ENCODE measurements around the gene PNPT1.
A peak's percentile ranks its signal among the peaks of the same experiment; 100 is the strongest.

PNPT1 gene

DNA sequence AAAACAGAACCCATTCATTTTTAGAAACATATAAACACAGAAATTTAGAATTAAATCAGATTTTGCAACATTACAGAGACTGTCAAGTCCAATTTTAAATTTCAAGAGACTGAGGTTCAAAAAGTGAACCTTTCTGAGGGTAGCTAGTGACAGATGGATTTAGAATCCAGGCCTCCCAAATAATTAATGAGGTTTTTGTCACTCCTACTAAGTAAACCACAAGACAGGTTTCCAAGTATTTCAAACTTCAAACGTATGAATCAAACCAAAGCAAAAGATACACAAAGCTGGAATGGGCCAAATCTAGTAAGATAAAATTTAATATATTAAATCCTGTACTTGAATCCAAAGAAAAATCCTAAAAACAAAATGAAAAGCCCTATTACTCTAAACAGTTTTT is 101.5 kb downstream of the PNPT1 start:
- DNase-seq: no peak

DNA sequence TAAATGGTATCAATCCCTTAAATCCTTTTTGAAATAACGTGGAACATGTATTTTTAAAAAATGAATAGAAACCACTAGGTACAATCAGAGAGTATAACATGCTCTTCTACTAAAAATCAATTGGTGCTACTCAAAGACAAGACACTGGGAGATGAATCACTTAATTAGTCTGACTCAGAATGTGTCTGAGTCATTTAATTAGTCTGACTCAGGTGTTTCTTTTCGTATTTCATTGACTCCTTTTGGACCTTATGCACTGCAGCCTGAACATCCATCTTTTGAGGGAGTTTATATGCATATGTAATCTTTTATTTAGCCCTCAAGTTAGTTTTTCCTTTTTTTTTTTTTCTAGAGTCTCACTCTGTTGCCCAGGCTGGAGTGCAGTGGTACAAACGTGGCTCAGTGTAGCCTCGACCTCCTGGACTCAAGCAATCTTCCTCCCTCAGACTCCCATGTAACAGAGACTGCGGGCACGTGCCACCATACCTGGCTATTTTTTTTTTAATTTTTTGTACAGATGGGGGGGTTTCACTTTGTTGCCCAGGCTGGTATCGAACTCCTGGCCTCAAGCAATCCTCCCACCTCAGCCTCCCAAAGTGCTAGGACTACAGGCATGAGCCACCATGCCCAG is 102.7 kb downstream of the PNPT1 start:
- DNase-seq: peak; percentile 27

DNA sequence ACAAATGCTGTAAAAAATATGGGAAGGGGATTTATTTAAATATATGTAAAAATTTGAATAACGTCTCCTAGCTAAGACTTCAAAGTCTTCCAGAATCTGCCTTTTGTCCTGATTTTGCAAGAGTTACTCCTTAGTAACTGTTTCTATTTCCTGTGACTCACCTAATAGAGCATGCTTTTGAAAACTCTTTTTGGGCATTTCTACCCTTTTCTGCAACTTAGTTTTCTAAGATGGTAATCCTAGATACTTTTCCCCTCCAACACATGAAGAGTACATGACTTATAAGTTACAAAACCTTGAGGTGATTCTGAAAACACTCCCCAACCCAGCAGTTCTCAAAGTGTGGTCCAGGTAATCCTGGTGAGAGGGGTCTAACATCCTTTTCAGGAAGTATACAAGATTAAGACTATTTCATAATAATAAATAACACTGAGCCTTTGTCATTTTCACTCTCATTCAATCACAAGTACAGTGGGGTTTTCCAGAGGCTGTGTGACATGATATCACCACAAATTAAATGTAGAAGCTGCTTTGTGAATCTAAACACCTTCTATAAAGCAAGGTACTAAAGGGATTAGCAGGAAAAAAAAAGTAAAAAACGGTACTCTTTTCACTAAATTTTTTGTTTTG is 108.1 kb downstream of the PNPT1 start:
- DNase-seq: no peak

Data from COR-L47 (cell line).